ENCODE measurements around the gene ARHGAP15. TPM values are rescaled to one million over a fixed set of nuclear protein-coding genes. Genes with fewer than 3 reads are reported as not detected.

ARHGAP15 gene
- total RNA-seq, 1 donor from 2014 or later, result not detected

- no peak overlapping the region for H3K4me3 Mint-ChIP-seq (ENCODE audit: unreplicated experiment)
- H3K27ac Mint-ChIP-seq (ENCODE audit: unreplicated experiment), result no peak overlapping the region
- H3K9me3 Mint-ChIP-seq (ENCODE audit: unreplicated experiment), result no peaks in the 10 kb centered on the region
- DNase-seq (ENCODE audit: extremely low spot score, unreplicated experiment), result no peak
- H3K36me3 Mint-ChIP-seq (ENCODE audit: unreplicated experiment), result no peaks in the 10 kb centered on the region
- TF ChIP-seq CTCF (IDR thresholded peaks at IDR 0.05), result no peak
- H3K4me1 Mint-ChIP-seq (ENCODE audit: unreplicated experiment), result no peaks in the 10 kb centered on the region
- H3K27me3 Mint-ChIP-seq (ENCODE audit: unreplicated experiment), result peaks cover 32% of the 10 kb centered on the region
These were observed 54.7 kb downstream of the ARHGAP15 start for GRCh38 chr2:143183804-143184463.

GRCh38 chr2:143186876-143187275, 57.7 kb downstream of the ARHGAP15 start:
- Mint-ChIP-seq H3K27me3 (ENCODE audit: unreplicated experiment) (peaks cover 45% of the 10 kb centered on the region), H3K4me1 (ENCODE audit: unreplicated experiment) (no peaks in the 10 kb centered on the region), H3K36me3 (ENCODE audit: unreplicated experiment) (no peaks in the 10 kb centered on the region), H3K9me3 (ENCODE audit: unreplicated experiment) (no peaks in the 10 kb centered on the region), H3K27ac (ENCODE audit: unreplicated experiment) (no peak overlapping the region), H3K4me3 (ENCODE audit: unreplicated experiment) (no peak overlapping the region)
- no peak for DNase-seq (ENCODE audit: extremely low spot score, unreplicated experiment)
- no peak for TF ChIP-seq CTCF (IDR thresholded peaks at IDR 0.05)

GRCh38 chr2:143190431-143190830, 61.2 kb downstream of the ARHGAP15 start:
- peaks cover 71% of the 10 kb centered on the region for H3K27me3 Mint-ChIP-seq (ENCODE audit: unreplicated experiment)
- H3K27ac Mint-ChIP-seq (ENCODE audit: unreplicated experiment), result no peak overlapping the region
- H3K4me1 Mint-ChIP-seq (ENCODE audit: unreplicated experiment), result no peaks in the 10 kb centered on the region
- no peaks in the 10 kb centered on the region for H3K36me3 Mint-ChIP-seq (ENCODE audit: unreplicated experiment)
- no peak for DNase-seq (ENCODE audit: extremely low spot score, unreplicated experiment)
- no peak for TF ChIP-seq CTCF (IDR thresholded peaks at IDR 0.05)
- H3K9me3 Mint-ChIP-seq (ENCODE audit: unreplicated experiment), result no peaks in the 10 kb centered on the region
- H3K4me3 Mint-ChIP-seq (ENCODE audit: unreplicated experiment), result no peak overlapping the region

- TF ChIP-seq CTCF (IDR thresholded peaks at IDR 0.05), result no peak
- no peak overlapping the region for H3K4me3 Mint-ChIP-seq (ENCODE audit: unreplicated experiment)
- no peaks in the 10 kb centered on the region for H3K9me3 Mint-ChIP-seq (ENCODE audit: unreplicated experiment)
- no peaks in the 10 kb centered on the region for H3K36me3 Mint-ChIP-seq (ENCODE audit: unreplicated experiment)
- H3K27me3 Mint-ChIP-seq (ENCODE audit: unreplicated experiment), result peaks cover 69% of the 10 kb centered on the region
- no peaks in the 10 kb centered on the region for H3K4me1 Mint-ChIP-seq (ENCODE audit: unreplicated experiment)
- no peak overlapping the region for H3K27ac Mint-ChIP-seq (ENCODE audit: unreplicated experiment)
- no peak for DNase-seq (ENCODE audit: extremely low spot score, unreplicated experiment)
These were observed 62.9 kb downstream of the ARHGAP15 start for GRCh38 chr2:143192106-143192505.

GRCh38 chr2:143192716-143193115, 63.5 kb downstream of the ARHGAP15 start:
- Mint-ChIP-seq H3K9me3 (ENCODE audit: unreplicated experiment) (no peaks in the 10 kb centered on the region), H3K36me3 (ENCODE audit: unreplicated experiment) (no peaks in the 10 kb centered on the region), H3K4me3 (ENCODE audit: unreplicated experiment) (no peak overlapping the region), H3K27ac (ENCODE audit: unreplicated experiment) (no peak overlapping the region), H3K4me1 (ENCODE audit: unreplicated experiment) (no peaks in the 10 kb centered on the region), H3K27me3 (ENCODE audit: unreplicated experiment) (peaks cover 65% of the 10 kb centered on the region)
- DNase-seq (ENCODE audit: extremely low spot score, unreplicated experiment), result no peak
- no peak for TF ChIP-seq CTCF (IDR thresholded peaks at IDR 0.05)

Data from osteocyte (in vitro differentiated cells).